ENCODE data around the gene SYNPR.

The SYNPR gene

GRCh38 chr3:63303238-63303637, 25.1 kb downstream of the SYNPR start:
- DNase-seq (ENCODE audit: low spot score): no peak

- no peak for DNase-seq (ENCODE audit: low spot score)
Observed at GRCh38 chr3:63304421-63304820, 26.3 kb downstream of the SYNPR start.

GRCh38 chr3:63308072-63308471, 30.0 kb downstream of the SYNPR start:
- DNase-seq (ENCODE audit: low spot score): no peak

GRCh38 chr3:63309768-63310167, 31.7 kb downstream of the SYNPR start:
- no peak for DNase-seq (ENCODE audit: low spot score)

GRCh38 chr3:63323766-63324165, 45.7 kb downstream of the SYNPR start:
- DNase-seq (ENCODE audit: low spot score): no peak

- DNase-seq (ENCODE audit: low spot score): no peak
Observed at GRCh38 chr3:63324621-63325020, 46.5 kb downstream of the SYNPR start.

- no peak for DNase-seq (ENCODE audit: low spot score)
Observed at GRCh38 chr3:63325386-63325785, 47.3 kb downstream of the SYNPR start.

- no peak for DNase-seq (ENCODE audit: low spot score)
Observed at GRCh38 chr3:63328365-63328764, 50.3 kb downstream of the SYNPR start.

GRCh38 chr3:63331520-63331919, 53.4 kb downstream of the SYNPR start:
- DNase-seq (ENCODE audit: low spot score): no peak

- DNase-seq (ENCODE audit: low spot score): no peak
Observed at GRCh38 chr3:63333815-63334214, 55.7 kb downstream of the SYNPR start.

- no peak for DNase-seq (ENCODE audit: low spot score)
Observed at GRCh38 chr3:63338351-63338750, 60.2 kb downstream of the SYNPR start.

- DNase-seq (ENCODE audit: low spot score): peak; percentile 57
Observed at GRCh38 chr3:63343674-63344073, 65.6 kb downstream of the SYNPR start.

- DNase-seq (ENCODE audit: low spot score): no peak
Observed at GRCh38 chr3:63344661-63345060, 66.6 kb downstream of the SYNPR start.

- DNase-seq (ENCODE audit: low spot score): peak; percentile 56
Observed at GRCh38 chr3:63349583-63350573, 71.8 kb downstream of the SYNPR start.

- DNase-seq (ENCODE audit: low spot score): peak; percentile 62
Observed at GRCh38 chr3:63351159-63352007, 73.3 kb downstream of the SYNPR start.

GRCh38 chr3:63352008-63352279, 73.8 kb downstream of the SYNPR start:
- no peak for DNase-seq (ENCODE audit: low spot score)

- no peak for DNase-seq (ENCODE audit: low spot score)
Observed at GRCh38 chr3:63353383-63353782, 75.3 kb downstream of the SYNPR start.

GRCh38 chr3:63354160-63354559, 76.1 kb downstream of the SYNPR start:
- DNase-seq (ENCODE audit: low spot score): no peak

- no peak for DNase-seq (ENCODE audit: low spot score)
Observed at GRCh38 chr3:63355809-63356208, 77.7 kb downstream of the SYNPR start.

- DNase-seq (ENCODE audit: low spot score): no peak
Observed at GRCh38 chr3:63364495-63364894, 86.4 kb downstream of the SYNPR start.

- DNase-seq (ENCODE audit: low spot score): no peak
Observed at GRCh38 chr3:63364910-63365309, 86.8 kb downstream of the SYNPR start.

GRCh38 chr3:63365671-63366070, 87.6 kb downstream of the SYNPR start:
- DNase-seq (ENCODE audit: low spot score): no peak

GRCh38 chr3:63370094-63370493, 92.0 kb downstream of the SYNPR start:
- no peak for DNase-seq (ENCODE audit: low spot score)

Measured in SK-N-DZ (cell line).